ENCODE results near the gene KAT2B.
A peak's percentile ranks its signal among the peaks of the same experiment; 100 is the strongest.

The KAT2B gene

GRCh38 chr3:20096135-20096685 is 56.0 kb downstream of the KAT2B start:
- no peak for DNase-seq (ENCODE audit: low spot score)

- no peak for DNase-seq (ENCODE audit: low spot score)
Observed at GRCh38 chr3:20097015-20097414, 56.8 kb downstream of the KAT2B start.

- peak; percentile 50 for DNase-seq (ENCODE audit: low spot score)
Observed at GRCh38 chr3:20099060-20099459, 58.8 kb downstream of the KAT2B start.

GRCh38 chr3:20100151-20100550 is 59.9 kb downstream of the KAT2B start:
- DNase-seq (ENCODE audit: low spot score), result peak; percentile 93

- DNase-seq (ENCODE audit: low spot score), result no peak
Observed at GRCh38 chr3:20101041-20101440, 60.8 kb downstream of the KAT2B start.

- DNase-seq (ENCODE audit: low spot score), result no peak
Observed at GRCh38 chr3:20103731-20104130, 63.5 kb downstream of the KAT2B start.

- no peak for DNase-seq (ENCODE audit: low spot score)
Observed at GRCh38 chr3:20104167-20104661, 64.0 kb downstream of the KAT2B start.

- no peak for DNase-seq (ENCODE audit: low spot score)
Observed at GRCh38 chr3:20105513-20106280, 65.5 kb downstream of the KAT2B start.

- no peak for DNase-seq (ENCODE audit: low spot score)
Observed at GRCh38 chr3:20107722-20108121, 67.5 kb downstream of the KAT2B start.

- no peak for DNase-seq (ENCODE audit: low spot score)
Observed at GRCh38 chr3:20108869-20109268, 68.6 kb downstream of the KAT2B start.

GRCh38 chr3:20110826-20111225 is 70.6 kb downstream of the KAT2B start:
- no peak for DNase-seq (ENCODE audit: low spot score)

GRCh38 chr3:20111836-20112235 is 71.6 kb downstream of the KAT2B start:
- no peak for DNase-seq (ENCODE audit: low spot score)

GRCh38 chr3:20121088-20121487 is 80.8 kb downstream of the KAT2B start:
- no peak for DNase-seq (ENCODE audit: low spot score)

- no peak for DNase-seq (ENCODE audit: low spot score)
Observed at GRCh38 chr3:20123131-20123652, 82.9 kb downstream of the KAT2B start.

GRCh38 chr3:20125289-20125688 is 85.0 kb downstream of the KAT2B start:
- DNase-seq (ENCODE audit: low spot score), result no peak

- DNase-seq (ENCODE audit: low spot score), result peak; percentile 80
Observed at GRCh38 chr3:20125897-20126296, 85.7 kb downstream of the KAT2B start.

GRCh38 chr3:20128358-20128757 is 88.1 kb downstream of the KAT2B start:
- DNase-seq (ENCODE audit: low spot score), result no peak

- DNase-seq (ENCODE audit: low spot score), result peak; percentile 36
Observed at GRCh38 chr3:20130106-20130505, 89.9 kb downstream of the KAT2B start.

GRCh38 chr3:20136231-20136630 is 96.0 kb downstream of the KAT2B start:
- DNase-seq (ENCODE audit: low spot score), result no peak

- DNase-seq (ENCODE audit: low spot score), result no peak
Observed at GRCh38 chr3:20137647-20138046, 97.4 kb downstream of the KAT2B start.

- DNase-seq (ENCODE audit: low spot score), result no peak
Observed at GRCh38 chr3:20140881-20141280, 100.6 kb downstream of the KAT2B start.

GRCh38 chr3:20141316-20141715 is 101.1 kb downstream of the KAT2B start:
- peak; percentile 64 for DNase-seq (ENCODE audit: low spot score)

GRCh38 chr3:20141851-20142250 is 101.6 kb downstream of the KAT2B start:
- peak; percentile 93 for DNase-seq (ENCODE audit: low spot score)

Data from pons (tissue), 1 donor.